PC-3 (cell line): ENCODE results near the gene ST3GAL2. TPM values are rescaled to one million over a fixed set of nuclear protein-coding genes. Genes with fewer than 3 reads are reported as not detected.
"Not testable (repeated sequence)": the region's sequence is repeated elsewhere in the genome, so short reads cannot be mapped to it uniquely, and the experiment has no call there.

Experiments used
- ATAC-seq: fragments of 200-7000 bp; cut with Tn5 transposase; 2 replicates; pipeline ENCODE4 v1.9.1; 2020; ENCODE audit warnings: mild to moderate bottlenecking, moderate library complexity
- BruUV-seq: library from RNA; stranded (reverse); fragments of 400-500 nt; replicated peaks from 2 replicates; lab custom pipeline; 2021; lab: Mats Ljungman, UMichigan
- CTCF ChIA-PET: fragments of 300-600 bp; sonication (Branson Sonifier 250); formaldehyde crosslinking; loops from one replicate; lab custom pipeline; 2022; ENCODE audit warnings: antibody characterized with exemption; lab: Charles Lee
- POLR2A ChIA-PET: fragments of 300-600 bp; sonication (Branson Sonifier 250); formaldehyde crosslinking; loops from one replicate; lab custom pipeline; 2022; ENCODE audit warnings: antibody characterized with exemption; ENCODE audit not compliant: unreplicated experiment; lab: Charles Lee
- DNase-seq: peaks from one replicate; pipeline ENCODE4 v3.0.0-alpha.2; 2015
- H2AFZ ChIP-seq: fragments of 300-600 bp; sonication (generic); 2 replicates; pipeline ENCODE4 v1.6.0; 2016; ENCODE audit warnings: antibody characterized with exemption, low read length
- H3F3A ChIP-seq: fragments of 300-600 bp; sonication (generic); one replicate; pipeline ENCODE4 v1.6.0; 2017; ENCODE audit warnings: antibody characterized with exemption, low read length, control low read depth, mild to moderate bottlenecking; ENCODE audit not compliant: unreplicated experiment
- H3K27ac ChIP-seq: fragments of 300-600 bp; sonication (generic); 2 replicates; pipeline ENCODE4 v1.5.1; 2016; ENCODE audit warnings: mild to moderate bottlenecking, low read length
- H3K27me3 ChIP-seq: fragments of 300-600 bp; sonication (generic); 2 replicates; pipeline ENCODE4 v1.6.1; 2016; ENCODE audit warnings: low read length, mixed read lengths
- H3K36me3 ChIP-seq: fragments of 300-600 bp; sonication (generic); 2 replicates; pipeline ENCODE4 v1.6.1; 2016; ENCODE audit warnings: low read depth, mixed run types, low read length, mixed read lengths
- H3K4me1 ChIP-seq: fragments of 300-600 bp; sonication (generic); 2 replicates; pipeline ENCODE4 v1.5.1; 2016; ENCODE audit warnings: low read length; ENCODE audit not compliant: insufficient read depth
- H3K4me2 ChIP-seq: fragments of 300-600 bp; sonication (generic); 2 replicates; pipeline ENCODE4 v1.6.0; 2016; ENCODE audit warnings: low read length
- H3K4me3 ChIP-seq: fragments of 300-600 bp; sonication (generic); 2 replicates; pipeline ENCODE4 v1.5.1; 2016; ENCODE audit warnings: mild to moderate bottlenecking, low read length, mixed read lengths
- H3K79me2 ChIP-seq: fragments of 300-600 bp; sonication (generic); 2 replicates; pipeline ENCODE4 v1.6.1; 2017; ENCODE audit warnings: low read length, mixed read lengths
- H3K9ac ChIP-seq: fragments of 300-600 bp; sonication (generic); 2 replicates; pipeline ENCODE4 v1.6.0; 2016; ENCODE audit warnings: mild to moderate bottlenecking, low read length
- H3K9me2 ChIP-seq: fragments of 300-600 bp; sonication (generic); replicated peaks from 2 replicates; pipeline ENCODE4 v1.6.1; 2016; ENCODE audit warnings: mixed run types, low read length, mixed read lengths
- H3K9me3 ChIP-seq: fragments of 300-600 bp; sonication (generic); 2 replicates; pipeline ENCODE4 v1.6.1; 2016; ENCODE audit warnings: low read length, mixed read lengths
- H4K20me1 ChIP-seq: fragments of 300-600 bp; sonication (generic); 2 replicates; pipeline ENCODE4 v1.6.1; 2016; ENCODE audit warnings: low read length, mixed read lengths
- EZH2 ChIP-seq: fragments of 300-600 bp; sonication (generic); IDR thresholded peaks from one replicate; pipeline ENCODE4 v1.6.1; 2017; ENCODE audit warnings: antibody characterized with exemption, mild to moderate bottlenecking, low read length; ENCODE audit not compliant: unreplicated experiment
- EZH2phosphoT487 ChIP-seq: fragments of 300-600 bp; sonication (generic); IDR thresholded peaks from 2 replicates; pipeline ENCODE4 v1.6.1; 2018; ENCODE audit warnings: mild to moderate bottlenecking, antibody characterized with exemption, low read length, borderline replicate concordance
- intact Hi-C: fragments of 100-400 bp; cut with micrococcal nuclease; formaldehyde crosslinking; loops from 2 replicates; pipeline ENCODE4 v1.9.0; 2023
- total RNA-seq: library from RNA; depleted of rRNA; stranded (reverse); fragments of >200 nt; gene quantifications from 2 replicates; pipeline ENCODE4 v1.2.3, GENCODE V29; 2014
- TF ChIP-seq, protein P1 (sequence below): fragments of 300-600 bp; sonication (generic); conservative IDR thresholded peaks from 2 replicates; pipeline ENCODE4 v1.5.1; 2017; ENCODE audit warnings: antibody characterized with exemption, low read depth, mild to moderate bottlenecking, low read length

ST3GAL2 gene
- total RNA-seq, 1 experiment from 2014 or later = 9.8 TPM

DNA sequence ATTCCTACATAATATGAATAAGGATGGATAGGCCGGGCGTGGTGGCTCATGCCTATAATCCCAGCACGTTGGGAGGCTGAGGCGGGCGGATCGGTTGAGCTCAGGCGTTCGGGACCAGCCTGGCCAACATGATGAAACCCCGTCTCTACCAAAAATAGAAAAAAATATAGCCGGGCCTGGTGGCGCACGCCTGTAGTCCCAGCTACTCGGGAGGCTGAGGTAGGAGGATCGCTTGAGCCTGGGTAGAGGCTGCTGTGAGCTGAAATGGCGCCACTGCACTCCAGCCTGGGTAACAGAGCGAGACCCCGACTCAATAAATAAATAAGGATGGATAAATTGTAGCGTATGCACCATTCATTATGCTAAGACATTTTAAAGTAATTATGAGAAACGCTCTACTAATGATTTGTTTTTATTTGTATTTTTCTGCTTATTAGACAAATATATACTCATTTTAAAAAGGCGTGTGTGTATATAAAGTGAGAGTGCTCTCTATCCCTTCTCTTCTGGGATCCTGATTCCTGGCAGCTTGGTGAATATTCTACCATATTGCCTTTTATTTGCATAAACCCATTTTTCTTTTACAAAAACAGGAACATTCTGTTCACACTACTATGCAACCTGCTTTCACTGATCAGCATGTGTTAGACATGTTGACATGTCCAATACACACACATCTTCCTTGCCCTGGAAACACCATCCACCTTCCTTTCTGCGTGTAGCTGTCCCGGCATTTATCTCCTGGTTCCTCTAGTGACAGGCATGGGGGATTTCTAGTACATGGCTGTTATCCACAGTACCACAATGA lies 65.8 kb downstream of the ST3GAL2 start:
- no peak for DNase-seq
- no peak overlapping the region for H3K9ac ChIP-seq
- no peak overlapping the region for H2AFZ ChIP-seq
- no peaks in the 10 kb centered on the region for H3F3A ChIP-seq
- no peak overlapping the region for H3K4me3 ChIP-seq
- no peaks in the 10 kb centered on the region for H3K79me2 ChIP-seq
- ATAC-seq = no peak
- H3K27me3 ChIP-seq = no peaks in the 10 kb centered on the region
- no peaks in the 10 kb centered on the region for H4K20me1 ChIP-seq
- BruUV-seq = no TSS peak
- H3K27ac ChIP-seq = no peak overlapping the region
- TF ChIP-seq EZH2phosphoT487 (no peak), EZH2 (no peak)
- TF ChIP-seq, protein P1, sequence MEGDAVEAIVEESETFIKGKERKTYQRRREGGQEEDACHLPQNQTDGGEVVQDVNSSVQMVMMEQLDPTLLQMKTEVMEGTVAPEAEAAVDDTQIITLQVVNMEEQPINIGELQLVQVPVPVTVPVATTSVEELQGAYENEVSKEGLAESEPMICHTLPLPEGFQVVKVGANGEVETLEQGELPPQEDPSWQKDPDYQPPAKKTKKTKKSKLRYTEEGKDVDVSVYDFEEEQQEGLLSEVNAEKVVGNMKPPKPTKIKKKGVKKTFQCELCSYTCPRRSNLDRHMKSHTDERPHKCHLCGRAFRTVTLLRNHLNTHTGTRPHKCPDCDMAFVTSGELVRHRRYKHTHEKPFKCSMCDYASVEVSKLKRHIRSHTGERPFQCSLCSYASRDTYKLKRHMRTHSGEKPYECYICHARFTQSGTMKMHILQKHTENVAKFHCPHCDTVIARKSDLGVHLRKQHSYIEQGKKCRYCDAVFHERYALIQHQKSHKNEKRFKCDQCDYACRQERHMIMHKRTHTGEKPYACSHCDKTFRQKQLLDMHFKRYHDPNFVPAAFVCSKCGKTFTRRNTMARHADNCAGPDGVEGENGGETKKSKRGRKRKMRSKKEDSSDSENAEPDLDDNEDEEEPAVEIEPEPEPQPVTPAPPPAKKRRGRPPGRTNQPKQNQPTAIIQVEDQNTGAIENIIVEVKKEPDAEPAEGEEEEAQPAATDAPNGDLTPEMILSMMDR = no peak
- POLR2A ChIA-PET = no interaction called here
- no peaks in the 10 kb centered on the region; the same call in 1 of the 2 replicates for H3K36me3 ChIP-seq
- H3K9me3 ChIP-seq = no peaks in the 10 kb centered on the region
- H3K4me1 ChIP-seq = no peaks in the 10 kb centered on the region
- no peak overlapping the region for H3K4me2 ChIP-seq
- intact Hi-C loops = no loop called here
- no peaks in the 10 kb centered on the region for H3K9me2 ChIP-seq
- CTCF ChIA-PET = no interaction called here

DNA sequence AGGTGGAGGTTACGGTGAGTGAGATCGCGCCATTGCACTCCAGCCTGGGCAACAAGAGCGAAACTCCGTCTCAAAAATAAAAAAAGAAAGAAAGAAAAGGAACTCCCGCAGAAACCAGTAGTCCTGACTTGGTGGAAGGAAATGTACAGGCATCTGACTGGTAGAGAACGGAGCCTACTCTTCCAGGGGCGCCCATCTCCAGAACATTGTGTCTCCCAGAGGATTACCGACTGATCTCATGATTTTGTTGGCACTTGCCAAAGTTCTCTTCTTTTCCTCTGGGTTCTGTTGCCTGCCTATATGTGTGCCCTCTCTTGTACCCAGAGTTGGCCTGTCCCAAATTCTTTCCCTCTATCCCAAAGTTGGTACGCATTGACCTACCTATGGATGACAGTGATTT lies 68.0 kb downstream of the ST3GAL2 start:
- BruUV-seq = no TSS peak
- ChIA-PET CTCF (no interaction called here), POLR2A (no interaction called here)
- intact Hi-C loops = no loop called here
- H3K9me2 ChIP-seq = no peaks in the 10 kb centered on the region
- DNase-seq = no peak
- ATAC-seq = no peak
- no peaks in the 10 kb centered on the region for H3K79me2 ChIP-seq
- no peaks in the 10 kb centered on the region for H3K9me3 ChIP-seq
- no peak overlapping the region for H3K4me2 ChIP-seq
- no peak overlapping the region for H3K9ac ChIP-seq
- no peaks in the 10 kb centered on the region for H3F3A ChIP-seq
- no peak for TF ChIP-seq EZH2phosphoT487
- TF ChIP-seq, protein P1 = no peak
- no peak overlapping the region for H3K27ac ChIP-seq
- no peaks in the 10 kb centered on the region; the same call in 1 of the 2 replicates for H3K36me3 ChIP-seq
- no peaks in the 10 kb centered on the region for H3K4me1 ChIP-seq
- H2AFZ ChIP-seq = no peak overlapping the region
- no peaks in the 10 kb centered on the region for H4K20me1 ChIP-seq
- no peaks in the 10 kb centered on the region for H3K27me3 ChIP-seq
- H3K4me3 ChIP-seq = no peak overlapping the region

DNA sequence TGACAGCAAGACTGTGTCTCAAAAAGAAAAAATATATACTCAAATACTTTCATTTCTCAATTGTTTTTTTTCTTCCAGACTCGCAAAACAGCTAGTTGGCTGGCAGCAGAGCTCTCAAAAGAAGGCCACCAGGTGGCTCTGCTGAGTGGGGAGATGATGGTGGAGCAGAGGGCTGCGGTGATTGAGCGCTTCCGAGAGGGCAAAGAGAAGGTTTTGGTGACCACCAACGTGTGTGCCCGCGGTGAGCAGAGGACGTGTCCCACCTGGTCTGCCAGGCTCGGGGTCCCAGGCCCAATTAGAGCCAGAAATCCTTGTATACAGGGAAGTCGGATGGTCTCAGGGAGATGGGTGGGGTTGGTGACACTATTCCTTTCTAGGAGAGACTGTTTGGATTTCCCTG lies 68.8 kb downstream of the ST3GAL2 start:
- TF ChIP-seq, protein P1 = peak; percentile 64
- H3K4me3 ChIP-seq, H3K9ac ChIP-seq, BruUV-seq, H3K79me2 ChIP-seq, H3K9me3 ChIP-seq, H2AFZ ChIP-seq, H3K4me2 ChIP-seq, H3K4me1 ChIP-seq, H3K27me3 ChIP-seq, H3K36me3 ChIP-seq, H3F3A ChIP-seq, intact Hi-C loops, H4K20me1 ChIP-seq, H3K27ac ChIP-seq, H3K9me2 ChIP-seq: not testable (repeated sequence)
- CTCF ChIA-PET = interaction anchor here (0.7 to 1.0 kb wide), 2 partner anchors 18 to 69 kb away, joined by 3 to 4 read pairs; partner anchors contain the start of gene ST3GAL2
- ATAC-seq = peak; percentile 55; the same call in 1 of the 2 replicates
- POLR2A ChIA-PET = interaction anchor here (0.9 kb wide), 1 partner anchor 11 kb away, joined by 3 read pairs; no protein-coding TSS in a partner anchor
- peak; percentile 23 for DNase-seq
